DOHH2 (cell line): ENCODE measurements around the gene GAK.

Experiments
- H3F3A ChIP-seq: fragments of 200-600 bp; sonication (generic), shearing (Covaris generic); 2 replicates; pipeline ENCODE4 v1.6.0; 2016; ENCODE audit warnings: antibody characterized with exemption, mild to moderate bottlenecking; ENCODE audit not compliant: control insufficient read depth, insufficient read depth
- H3K27ac ChIP-seq: fragments of 200-600 bp; sonication (generic); 2 replicates; pipeline ENCODE4 v1.5.1; 2014; ENCODE audit warnings: low read depth, mild to moderate bottlenecking, low read length, moderate library complexity
- H3K27me3 ChIP-seq: fragments of 200-600 bp; sonication (generic); 2 replicates; pipeline ENCODE4 v1.6.1; 2014; ENCODE audit warnings: mild to moderate bottlenecking, low read length, mixed read lengths; ENCODE audit not compliant: control insufficient read depth
- H3K36me3 ChIP-seq: fragments of 200-600 bp; sonication (generic); 2 replicates; pipeline ENCODE4 v1.6.1; 2014; ENCODE audit warnings: mild to moderate bottlenecking, low read length, moderate library complexity, mixed read lengths; ENCODE audit not compliant: control insufficient read depth
- H3K4me1 ChIP-seq: fragments of 200-600 bp; sonication (generic); 2 replicates; pipeline ENCODE4 v1.6.1; 2014; ENCODE audit warnings: mild to moderate bottlenecking, low read length, mixed read lengths; ENCODE audit not compliant: control insufficient read depth
- H3K4me2 ChIP-seq: fragments of 200-600 bp; sonication (generic); 2 replicates; pipeline ENCODE4 v1.6.0; 2014; ENCODE audit warnings: mild to moderate bottlenecking, low read length, moderate library complexity
- H3K4me3 ChIP-seq: fragments of 200-600 bp; sonication (generic); 2 replicates; pipeline ENCODE4 v1.5.1; 2014; ENCODE audit warnings: mild to moderate bottlenecking, low read length, mixed read lengths
- H3K79me2 ChIP-seq: fragments of 200-600 bp; sonication (generic); 2 replicates; pipeline ENCODE4 v1.6.1; 2014; ENCODE audit warnings: mild to moderate bottlenecking, low read length, mixed read lengths; ENCODE audit not compliant: control insufficient read depth
- H3K9me2 ChIP-seq: fragments of 200-600 bp; sonication (generic); replicated peaks from 2 replicates; pipeline ENCODE4 v1.6.1; 2014; ENCODE audit warnings: mild to moderate bottlenecking, low read length, mixed read lengths; ENCODE audit not compliant: control insufficient read depth
- H3K9me3 ChIP-seq: fragments of 200-600 bp; sonication (generic); 2 replicates; pipeline ENCODE4 v1.6.1; 2014; ENCODE audit warnings: antibody characterized with exemption, low read length, mixed read lengths; ENCODE audit not compliant: control insufficient read depth, insufficient read depth
- H4K20me1 ChIP-seq: fragments of 200-600 bp; sonication (generic); 2 replicates; pipeline ENCODE4 v1.6.0; 2014; ENCODE audit warnings: low read depth, mild to moderate bottlenecking, antibody characterized with exemption, low read length, moderate library complexity; ENCODE audit not compliant: control insufficient read depth, insufficient read depth
- CTCF ChIP-seq: fragments of 200-600 bp; sonication (generic); IDR thresholded peaks from one replicate; pipeline ENCODE4 v1.5.1; 2014; ENCODE audit warnings: antibody characterized with exemption, mild to moderate bottlenecking, low read depth, low read length; ENCODE audit not compliant: poor library complexity, severe bottlenecking
- EZH2phosphoT487 ChIP-seq: fragments of 200-600 bp; sonication (generic); IDR thresholded peaks from 2 replicates; pipeline ENCODE4 v1.6.1; 2017; ENCODE audit warnings: borderline replicate concordance, mild to moderate bottlenecking, antibody characterized with exemption, low read length, moderate library complexity, mixed read lengths

GAK gene

GRCh38 chr4:884896-885295 is 47.2 kb downstream of the GAK start:
- peaks cover 23% of the 10 kb centered on the region for H3K36me3 ChIP-seq
- H4K20me1 ChIP-seq = no peaks in the 10 kb centered on the region

GRCh38 chr4:884259-884658 is 47.9 kb downstream of the GAK start:
- Histone ChIP-seq H3K4me1 (no peaks in the 10 kb centered on the region), H3K9me2 (no peaks in the 10 kb centered on the region), H4K20me1 (no peaks in the 10 kb centered on the region), H3K79me2 (no peaks in the 10 kb centered on the region), H3K4me3 (no peak overlapping the region), H3K27ac (no peak overlapping the region), H3K36me3 (peaks cover 20% of the 10 kb centered on the region), H3K9me3 (peaks cover 9% of the 10 kb centered on the region; the same call in 1 of the 2 replicates), H3K27me3 (no peaks in the 10 kb centered on the region), H3K4me2 (no peak overlapping the region), H3F3A (no peaks in the 10 kb centered on the region)
- TF ChIP-seq EZH2phosphoT487 (no peak), CTCF (no peak)

More at GRCh38 chr4:884896-885295, 47.2 kb downstream of the GAK start:
- TF ChIP-seq EZH2phosphoT487 = no peak
- TF ChIP-seq CTCF = no peak
- Histone ChIP-seq H3K9me2 (no peaks in the 10 kb centered on the region), H3K4me3 (no peak overlapping the region), H3K4me2 (no peak overlapping the region), H3K27me3 (no peaks in the 10 kb centered on the region), H3K4me1 (no peaks in the 10 kb centered on the region), H3K79me2 (no peaks in the 10 kb centered on the region), H3F3A (no peaks in the 10 kb centered on the region), H3K27ac (no peak overlapping the region), H3K9me3 (peaks cover 9% of the 10 kb centered on the region; the same call in 1 of the 2 replicates)

GRCh38 chr4:883377-884095 is 48.6 kb downstream of the GAK start:
- H4K20me1 ChIP-seq = no peaks in the 10 kb centered on the region
- H3K4me3 ChIP-seq = no peak overlapping the region
- no peak for TF ChIP-seq CTCF
- TF ChIP-seq EZH2phosphoT487 = no peak
- H3K4me1 ChIP-seq = no peaks in the 10 kb centered on the region
- H3K27ac ChIP-seq = no peak overlapping the region
- no peak overlapping the region for H3K4me2 ChIP-seq
- no peaks in the 10 kb centered on the region for H3K9me2 ChIP-seq
- no peaks in the 10 kb centered on the region for H3K79me2 ChIP-seq
- H3F3A ChIP-seq = no peaks in the 10 kb centered on the region
- H3K36me3 ChIP-seq = peaks cover 21% of the 10 kb centered on the region
- H3K27me3 ChIP-seq = no peaks in the 10 kb centered on the region
- H3K9me3 ChIP-seq = peaks cover 9% of the 10 kb centered on the region; the same call in 1 of the 2 replicates
